ENCODE data around the gene EIF4E3.

Gene EIF4E3

DNA sequence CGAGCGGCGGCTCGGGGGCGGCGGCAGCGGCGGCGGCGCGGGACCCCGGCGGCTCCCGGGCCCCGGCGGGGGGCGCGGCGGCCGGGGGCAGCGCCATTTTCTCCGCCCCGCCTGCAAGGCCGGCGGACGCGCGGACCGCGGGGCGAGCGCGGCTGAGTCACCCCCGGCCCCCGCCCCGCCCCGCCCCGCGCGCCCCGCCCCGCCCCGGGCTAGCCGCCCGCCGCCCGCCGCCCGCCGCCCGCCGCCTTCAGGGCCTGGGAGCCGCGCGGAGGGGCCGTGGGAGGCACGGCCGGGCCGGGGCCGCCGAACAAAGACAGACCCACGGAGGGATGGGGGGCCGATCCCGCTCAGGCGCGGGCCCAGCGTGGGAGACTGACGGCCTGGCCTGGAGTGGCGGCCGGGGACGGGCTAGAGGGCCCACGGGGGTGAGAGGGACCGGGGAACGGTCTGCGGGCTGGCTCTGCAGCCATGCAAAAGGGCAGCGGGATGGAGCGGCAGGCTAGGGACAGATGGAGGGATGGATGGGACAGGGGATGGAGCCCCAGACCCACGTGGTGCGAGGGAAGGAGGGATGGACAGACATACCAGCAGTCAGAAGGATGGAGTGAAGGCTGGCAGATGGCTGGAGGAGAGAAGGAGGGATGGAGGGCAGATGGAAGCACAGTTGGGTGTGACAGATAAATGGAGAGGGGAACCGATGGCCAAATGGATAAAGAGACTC, at the start of gene EIF4E3:
TSS of gene EIF4E3 (minus strand) at position 132 of the 721 bp plus-strand sequence. CDS start at position 97, 35 bp downstream.
- DNase-seq (ENCODE audit: low read depth), result no peak
- peak within 1 kb of the TSS; percentile 57 for H3K4me3 ChIP-seq (ENCODE audit: low read depth, low read length)
- TF ChIP-seq, protein P1, sequence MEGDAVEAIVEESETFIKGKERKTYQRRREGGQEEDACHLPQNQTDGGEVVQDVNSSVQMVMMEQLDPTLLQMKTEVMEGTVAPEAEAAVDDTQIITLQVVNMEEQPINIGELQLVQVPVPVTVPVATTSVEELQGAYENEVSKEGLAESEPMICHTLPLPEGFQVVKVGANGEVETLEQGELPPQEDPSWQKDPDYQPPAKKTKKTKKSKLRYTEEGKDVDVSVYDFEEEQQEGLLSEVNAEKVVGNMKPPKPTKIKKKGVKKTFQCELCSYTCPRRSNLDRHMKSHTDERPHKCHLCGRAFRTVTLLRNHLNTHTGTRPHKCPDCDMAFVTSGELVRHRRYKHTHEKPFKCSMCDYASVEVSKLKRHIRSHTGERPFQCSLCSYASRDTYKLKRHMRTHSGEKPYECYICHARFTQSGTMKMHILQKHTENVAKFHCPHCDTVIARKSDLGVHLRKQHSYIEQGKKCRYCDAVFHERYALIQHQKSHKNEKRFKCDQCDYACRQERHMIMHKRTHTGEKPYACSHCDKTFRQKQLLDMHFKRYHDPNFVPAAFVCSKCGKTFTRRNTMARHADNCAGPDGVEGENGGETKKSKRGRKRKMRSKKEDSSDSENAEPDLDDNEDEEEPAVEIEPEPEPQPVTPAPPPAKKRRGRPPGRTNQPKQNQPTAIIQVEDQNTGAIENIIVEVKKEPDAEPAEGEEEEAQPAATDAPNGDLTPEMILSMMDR (IDR thresholded peaks at IDR 0.05; ENCODE audit: control insufficient read depth, extremely low read depth, insufficient read depth), result no peak

DNA sequence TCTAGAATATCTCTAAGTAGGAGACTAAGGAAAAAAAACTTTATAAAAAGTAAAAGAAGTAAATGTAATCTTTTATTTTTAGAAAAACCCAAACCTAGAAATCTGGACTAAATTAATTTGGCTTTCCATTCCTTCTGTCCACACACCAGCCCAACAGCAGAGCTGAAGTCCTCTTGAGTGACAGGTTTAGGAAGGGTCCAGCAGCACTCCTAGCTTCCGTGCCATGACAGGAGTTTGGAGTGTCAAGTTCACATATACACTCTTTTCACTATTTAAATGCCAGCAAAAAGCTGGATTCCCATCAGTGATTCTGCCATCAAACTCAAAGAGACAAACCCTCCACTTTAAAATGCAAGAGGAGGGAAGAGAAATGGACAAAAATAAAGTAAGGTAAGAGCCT, 46.7 kb upstream of the EIF4E3 start:
- TF ChIP-seq, protein P1 (IDR thresholded peaks at IDR 0.05; ENCODE audit: control insufficient read depth, extremely low read depth, insufficient read depth), result no peak
- no peak for DNase-seq (ENCODE audit: low read depth)
- H3K4me3 ChIP-seq (ENCODE audit: low read depth, low read length), result no peak overlapping the region

DNA sequence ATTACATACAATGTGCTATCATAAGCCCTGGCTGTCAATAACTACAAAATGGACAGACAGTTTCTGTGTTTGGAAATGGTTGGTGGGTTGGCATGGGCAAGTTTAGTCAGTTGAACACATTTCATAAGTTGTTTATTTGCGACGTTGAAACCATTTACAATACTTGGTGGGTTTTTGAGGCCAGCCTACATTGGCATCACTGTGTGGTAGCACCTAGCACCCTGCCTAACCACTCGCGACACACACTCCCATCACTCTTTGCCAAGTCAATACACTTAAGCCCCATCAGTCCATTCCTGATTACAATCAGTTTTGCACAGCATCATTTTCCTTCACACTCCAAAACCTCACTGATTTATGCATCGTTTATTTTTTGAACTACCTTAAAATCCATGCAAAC, 45.9 kb upstream of the EIF4E3 start:
- TF ChIP-seq, protein P1 (IDR thresholded peaks at IDR 0.05; ENCODE audit: control insufficient read depth, extremely low read depth, insufficient read depth), result no peak
- no peak overlapping the region for H3K4me3 ChIP-seq (ENCODE audit: low read depth, low read length)
- DNase-seq (ENCODE audit: low read depth), result no peak

DNA sequence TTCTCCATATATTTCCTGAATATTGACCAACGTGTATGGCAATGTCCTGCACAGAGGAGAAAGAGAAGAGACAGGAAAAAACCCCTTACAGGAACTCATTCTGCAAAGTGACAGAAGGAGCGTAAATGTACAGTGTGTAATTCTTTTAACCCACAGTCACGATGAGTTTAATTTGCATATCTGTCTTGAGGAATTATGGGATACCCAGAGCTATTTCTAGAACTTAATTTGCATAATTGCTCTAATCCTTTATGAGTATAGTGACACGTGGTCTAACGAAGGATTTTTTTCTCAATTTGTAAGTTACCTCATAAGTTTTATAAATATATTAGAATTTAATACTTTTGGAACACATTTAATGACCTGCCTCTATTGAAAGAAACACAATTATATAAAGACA, 38.2 kb upstream of the EIF4E3 start:
- DNase-seq (ENCODE audit: low read depth), result no peak
- TF ChIP-seq, protein P1 (IDR thresholded peaks at IDR 0.05; ENCODE audit: control insufficient read depth, extremely low read depth, insufficient read depth), result no peak

DNA sequence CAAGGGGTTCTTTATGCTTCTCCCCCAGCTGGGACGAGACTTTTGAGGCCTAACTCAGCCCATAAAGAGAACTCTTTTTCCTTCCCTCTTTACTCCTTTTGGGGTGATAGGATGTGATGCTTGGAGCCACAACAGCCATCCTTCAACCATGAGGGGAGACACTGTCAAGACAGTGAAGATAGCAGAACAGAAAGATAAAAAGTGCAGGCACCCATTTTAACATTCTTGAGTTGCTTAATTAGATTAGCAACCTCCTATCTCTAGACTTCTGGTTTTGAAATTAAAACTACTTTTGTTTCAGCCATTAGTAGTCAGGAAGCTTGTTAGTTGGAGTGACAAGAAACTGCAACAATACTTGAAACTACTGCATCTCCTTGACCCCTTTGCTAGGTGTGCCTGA, 34.9 kb upstream of the EIF4E3 start:
- no peak for DNase-seq (ENCODE audit: low read depth)
- H3K4me3 ChIP-seq (ENCODE audit: low read depth, low read length), result no peak overlapping the region
- TF ChIP-seq, protein P1 (IDR thresholded peaks at IDR 0.05; ENCODE audit: control insufficient read depth, extremely low read depth, insufficient read depth), result no peak

More for the DNA sequence above, 38.2 kb upstream of the EIF4E3 start:
- no peak overlapping the region for H3K4me3 ChIP-seq (ENCODE audit: low read depth, low read length)

DNA sequence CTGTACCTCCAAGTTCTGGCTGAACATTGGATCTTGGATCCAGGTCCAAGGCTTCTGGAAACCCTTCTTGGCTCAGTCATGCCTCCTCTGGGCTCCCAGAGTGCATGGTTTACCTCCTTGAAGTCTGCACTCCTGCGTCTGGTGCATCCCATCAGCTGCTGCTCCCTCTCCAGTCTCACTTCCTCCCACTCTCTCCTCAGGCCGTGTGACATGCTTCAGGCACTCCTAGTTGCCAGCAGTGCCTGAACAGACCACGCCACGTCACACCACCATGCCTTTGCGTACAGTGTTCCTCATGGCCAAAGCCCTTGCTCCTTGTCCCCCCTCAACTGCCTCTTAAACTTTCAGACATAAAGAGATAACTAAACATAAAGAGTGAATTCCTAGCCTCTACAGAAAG, 34.2 kb upstream of the EIF4E3 start:
- no peak overlapping the region for H3K4me3 ChIP-seq (ENCODE audit: low read depth, low read length)
- TF ChIP-seq, protein P1 (IDR thresholded peaks at IDR 0.05; ENCODE audit: control insufficient read depth, extremely low read depth, insufficient read depth), result no peak

DNA sequence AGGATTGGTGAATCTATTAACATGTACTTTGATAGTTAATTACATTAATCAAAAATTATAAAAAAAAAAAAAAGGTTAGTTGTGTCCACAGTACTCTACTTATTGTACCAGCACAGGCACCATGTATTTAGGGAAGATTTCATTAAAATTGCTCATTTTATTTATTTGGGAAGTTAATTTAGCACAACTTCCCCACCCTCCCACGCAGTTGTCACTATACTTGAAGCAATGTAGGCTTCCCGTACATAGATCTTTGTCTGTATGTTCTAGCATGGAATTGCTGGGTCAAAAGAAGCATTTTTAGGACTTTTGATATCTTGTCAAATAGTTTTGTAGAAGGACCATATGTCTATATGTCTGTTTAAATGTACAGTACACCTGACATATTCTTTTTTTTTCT, 32.9 kb upstream of the EIF4E3 start:
- DNase-seq (ENCODE audit: low read depth), result no peak
- TF ChIP-seq, protein P1 (IDR thresholded peaks at IDR 0.05; ENCODE audit: control insufficient read depth, extremely low read depth, insufficient read depth), result no peak
- no peak overlapping the region for H3K4me3 ChIP-seq (ENCODE audit: low read depth, low read length)

More for the DNA sequence above, 34.2 kb upstream of the EIF4E3 start:
- DNase-seq (ENCODE audit: low read depth), result no peak

Measured in LNCaP clone FGC (cell line).